HG02763 (cell line): Measurements from ENCODE around the gene DGCR6.
"Not testable (repeated sequence)": the region's sequence is repeated elsewhere in the genome, so short reads cannot be mapped to it uniquely, and the experiment has no call there.

ENCODE experiments used
- ATAC-seq: cut with Tn5 transposase; IDR thresholded peaks from one replicate; pipeline ENCODE4 v1.9.1; 2021; ENCODE audit warnings: mild to moderate bottlenecking, moderate library complexity; ENCODE audit not compliant: unreplicated experiment

Gene DGCR6

GRCh38 chr22:18959741-18960140, 53.6 kb downstream of the DGCR6 start:
- ATAC-seq, result not testable (repeated sequence)

GRCh38 chr22:18960166-18960820, 54.2 kb downstream of the DGCR6 start:
- ATAC-seq, result not testable (repeated sequence)

- ATAC-seq, result not testable (repeated sequence)
These were observed 55.1 kb downstream of the DGCR6 start for GRCh38 chr22:18961201-18961600.
